ENCODE data around the gene ELOF1.
"Not testable (repeated sequence)": the region's sequence is repeated elsewhere in the genome, so short reads cannot be mapped to it uniquely, and the experiment has no call there.

ELOF1 gene

DNA sequence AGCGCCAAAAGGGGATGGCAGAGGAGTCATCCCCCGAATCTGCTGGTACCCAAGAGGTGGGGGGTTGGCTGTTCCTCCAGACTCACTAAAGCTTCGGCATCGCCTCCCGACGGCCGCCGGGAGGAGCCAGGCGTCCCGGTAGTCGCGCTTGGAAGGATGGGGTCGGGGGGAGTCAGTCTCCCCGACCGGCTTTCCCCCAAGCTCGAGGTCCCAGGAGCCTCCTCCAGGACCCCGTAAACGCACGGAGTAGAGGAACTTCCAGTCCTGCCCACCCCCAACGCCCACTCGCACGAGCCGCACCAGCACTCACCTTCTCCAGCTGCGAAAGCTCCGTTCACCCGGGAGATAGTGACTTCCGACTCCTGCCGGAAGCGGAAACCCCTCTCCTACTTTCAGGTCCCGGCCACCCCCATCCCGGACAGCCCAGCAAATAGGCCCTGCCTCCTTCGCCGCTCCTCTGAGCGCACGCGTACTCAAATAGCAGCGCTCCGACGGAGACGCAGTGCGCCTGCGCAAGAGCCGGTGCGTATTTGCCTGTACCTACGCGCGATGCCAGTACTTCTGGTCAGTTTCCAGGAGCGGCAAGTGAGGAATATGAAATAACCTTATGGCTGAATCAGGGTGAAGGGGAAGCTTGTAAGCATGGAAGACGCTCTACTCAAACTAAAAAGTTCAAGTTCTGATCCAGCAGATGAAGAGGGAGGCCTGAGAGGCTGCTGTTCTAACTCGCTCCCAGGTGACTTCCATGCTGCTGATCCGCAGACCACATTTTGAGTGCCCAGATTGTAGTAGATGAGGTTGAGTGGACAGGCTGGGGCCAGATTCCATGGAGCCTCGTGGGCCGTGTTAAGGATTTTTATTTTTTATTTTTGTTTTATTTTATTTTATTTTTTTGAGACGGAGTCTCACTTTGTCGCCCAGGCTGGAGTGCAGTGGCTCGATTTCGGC, at the start of gene ELOF1:
Gene ELOF1, minus strand, starts transcription at position 350 of the 948 bp plus-strand sequence. CDS start 4,883 bp downstream, outside the sequence.
- DNase-seq, result peak; percentile 92

GRCh38 chr19:11606484-11606883, 47.5 kb upstream of the ELOF1 start:
- no peak for DNase-seq

DNA sequence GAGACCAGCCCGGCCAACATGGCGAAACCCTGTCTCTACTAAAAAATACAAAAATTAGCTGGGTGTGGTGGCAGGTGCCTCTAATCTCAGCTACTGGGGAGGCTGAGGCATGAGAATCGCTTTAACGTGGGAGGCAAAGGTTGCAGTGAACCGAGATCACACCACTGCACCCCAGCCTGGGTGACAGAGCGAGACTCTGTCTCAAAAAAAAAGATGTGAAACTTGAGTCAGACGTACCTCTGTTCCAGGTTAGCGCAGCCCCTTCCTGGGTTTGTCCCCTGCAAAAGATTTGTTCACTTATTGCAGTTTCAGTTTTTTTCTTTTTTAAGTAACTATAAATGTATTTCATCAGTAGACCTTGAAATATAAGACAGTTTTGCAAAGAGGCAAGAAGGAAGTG, 40.7 kb upstream of the ELOF1 start:
- DNase-seq, result not testable (repeated sequence)

- no peak for DNase-seq
These were observed 39.7 kb upstream of the ELOF1 start for GRCh38 chr19:11598746-11599145.

DNA sequence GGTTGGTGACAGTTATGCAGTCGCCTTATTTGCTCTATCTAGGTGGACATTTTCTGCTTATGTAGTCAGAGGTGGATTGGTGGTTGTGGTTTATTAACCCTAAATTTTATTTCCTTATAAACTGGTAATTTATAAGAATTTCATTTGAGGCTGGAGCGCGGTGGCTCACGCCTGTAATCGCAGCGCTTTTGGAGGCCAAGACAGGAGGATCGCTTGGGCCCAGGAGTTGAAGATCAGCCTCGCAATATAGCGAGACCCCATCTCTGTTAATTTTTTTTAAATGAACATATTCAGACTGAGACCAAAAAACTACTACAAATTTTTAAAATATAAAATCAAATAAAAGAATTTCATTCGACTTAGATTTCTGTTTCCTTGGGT, 39.1 kb upstream of the ELOF1 start:
- DNase-seq, result no peak

DNA sequence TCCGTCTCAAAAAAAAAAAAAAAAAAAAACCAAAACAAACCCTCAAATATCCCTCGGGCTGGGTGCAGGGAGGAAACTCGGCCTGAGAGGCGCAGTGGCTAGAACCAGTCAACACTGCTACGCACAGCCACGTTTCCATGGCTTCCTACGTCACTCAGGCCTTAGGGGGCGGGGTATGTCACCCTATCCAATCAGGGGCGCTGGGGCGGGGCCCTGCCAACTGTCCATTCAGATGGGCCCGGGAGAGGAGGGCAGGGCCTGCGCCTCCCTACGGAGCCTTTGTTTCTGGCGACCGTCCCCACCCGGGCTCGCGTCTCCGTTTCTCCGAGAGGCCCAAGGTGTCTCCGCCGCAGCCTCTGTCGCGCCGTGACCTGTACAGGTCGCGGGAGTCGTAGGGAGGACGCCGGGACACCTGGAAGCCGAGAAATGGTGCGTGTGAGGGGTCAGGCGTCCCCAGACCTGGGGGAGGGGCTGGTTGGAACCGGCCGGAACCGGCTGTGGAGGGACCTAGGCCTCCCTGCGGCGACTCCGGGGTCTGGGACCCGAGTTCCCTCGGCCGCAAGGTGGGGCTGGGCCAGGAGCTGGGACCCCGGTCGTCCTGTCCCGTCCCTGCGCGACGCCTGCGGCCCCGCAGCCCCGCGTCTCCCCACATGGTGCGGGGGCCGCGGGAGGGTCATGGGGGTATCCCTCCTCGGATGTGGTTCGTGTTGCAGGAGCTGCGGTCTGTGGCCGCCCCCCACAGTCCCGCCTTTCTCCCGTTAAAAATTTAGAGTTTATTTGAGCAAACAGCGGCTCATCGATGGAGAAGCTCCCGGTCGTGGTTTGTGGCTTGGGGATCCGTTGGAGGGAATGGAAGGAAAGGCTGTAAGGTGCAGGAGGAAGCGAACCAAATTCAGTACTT, 38.4 kb upstream of the ELOF1 start, which contains the start of gene ZNF627:
Gene ZNF627, plus strand, starts transcription at position 282 of the 901 bp plus-strand sequence. Its CDS starts 145 bp downstream, at position 427.
- DNase-seq, result peak; percentile 93

DNA sequence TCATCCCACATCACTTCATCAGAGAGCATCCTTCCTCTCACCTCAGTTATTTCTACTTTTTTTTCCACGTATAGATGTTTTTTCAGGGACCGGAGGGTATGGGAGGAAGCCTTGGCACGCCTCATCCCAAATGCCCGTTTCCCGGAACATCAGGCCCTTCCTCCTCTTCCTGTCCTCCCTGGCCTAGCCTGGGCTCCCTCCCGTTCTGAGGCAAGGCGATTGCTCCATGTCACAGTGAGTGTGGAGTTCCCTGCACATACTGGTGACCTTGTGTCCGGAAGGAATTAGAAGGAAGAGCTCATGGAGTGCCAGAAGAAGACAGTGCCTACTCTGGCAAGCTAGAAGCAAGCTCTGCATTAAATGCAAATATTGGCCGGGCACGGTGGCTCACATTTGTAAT, 37.1 kb upstream of the ELOF1 start:
- no peak for DNase-seq

- no peak for DNase-seq
These were observed 35.1 kb upstream of the ELOF1 start for GRCh38 chr19:11594084-11594483.

- DNase-seq, result no peak
These were observed 29.1 kb upstream of the ELOF1 start for GRCh38 chr19:11587975-11588631.

DNA sequence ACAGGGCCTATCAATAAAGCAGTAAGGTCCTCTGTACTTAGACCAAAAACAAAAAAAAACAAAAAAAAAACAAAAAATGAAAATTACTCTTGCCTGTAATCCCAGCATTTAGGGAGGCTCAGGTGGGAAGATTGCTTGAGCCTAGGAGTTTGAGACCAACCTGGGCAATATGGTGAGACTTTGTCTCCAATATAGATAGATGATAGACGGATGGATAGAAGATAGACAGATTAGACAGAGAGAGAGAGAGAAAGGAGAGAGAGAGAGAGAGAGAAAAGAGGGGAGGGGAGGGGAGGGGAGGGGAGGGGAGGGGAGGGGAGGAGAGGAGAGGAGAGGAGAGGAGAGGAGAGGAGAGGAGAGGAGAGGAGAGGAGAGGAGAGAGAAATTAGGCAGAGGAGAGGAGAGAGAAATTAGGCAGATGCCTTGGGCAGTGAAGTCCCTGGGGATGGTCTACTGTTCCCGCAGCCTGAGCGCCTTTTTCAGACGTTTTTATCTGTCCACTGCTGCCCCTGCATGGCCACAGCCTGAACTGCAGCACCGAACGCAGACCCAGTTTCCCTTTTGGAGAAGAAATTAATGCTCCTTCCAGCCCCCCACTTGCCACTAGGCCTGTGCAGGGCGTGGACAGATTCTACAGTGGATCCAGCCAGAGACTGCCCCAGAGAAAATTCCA, 28.4 kb upstream of the ELOF1 start:
- peak; percentile 56 for DNase-seq

DNA sequence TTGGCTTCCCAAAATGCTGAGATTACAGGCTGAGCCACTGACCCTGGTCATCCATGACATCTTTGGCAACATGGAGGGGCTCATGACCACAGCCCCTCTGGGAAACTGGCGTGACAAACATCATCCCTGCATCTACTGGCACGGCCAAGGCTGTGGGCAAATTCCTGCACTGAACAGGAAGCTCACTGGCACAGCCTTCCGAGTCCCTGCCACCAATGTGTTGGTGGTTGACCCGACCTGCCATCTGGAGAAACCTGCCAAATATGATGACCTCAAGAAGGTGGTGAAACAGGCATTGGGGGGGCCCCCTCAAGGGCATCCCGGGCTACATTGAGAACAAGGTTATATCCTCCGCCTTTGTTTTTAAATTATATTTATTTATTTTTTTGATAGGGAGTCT, 27.3 kb upstream of the ELOF1 start:
- no peak for DNase-seq

DNA sequence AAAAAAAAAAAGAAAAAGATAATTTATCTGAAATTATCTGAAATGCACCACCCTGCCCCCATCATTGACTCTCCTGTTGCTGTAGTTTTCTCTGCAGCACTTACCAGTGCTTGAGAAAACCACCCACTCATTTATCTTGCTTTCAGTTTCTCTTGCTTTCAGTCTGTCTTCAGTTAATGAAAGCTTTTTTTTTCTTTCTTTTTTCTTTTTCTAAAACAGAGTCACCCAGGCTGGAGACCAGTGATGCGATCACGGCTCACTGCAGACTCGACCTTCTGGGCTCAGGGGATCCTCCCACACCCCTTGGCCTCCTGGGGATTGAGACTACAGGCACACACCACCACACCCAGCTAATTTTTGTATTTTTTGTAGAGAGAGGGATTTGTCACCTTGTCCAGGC, 22.7 kb upstream of the ELOF1 start:
- no peak for DNase-seq

DNA sequence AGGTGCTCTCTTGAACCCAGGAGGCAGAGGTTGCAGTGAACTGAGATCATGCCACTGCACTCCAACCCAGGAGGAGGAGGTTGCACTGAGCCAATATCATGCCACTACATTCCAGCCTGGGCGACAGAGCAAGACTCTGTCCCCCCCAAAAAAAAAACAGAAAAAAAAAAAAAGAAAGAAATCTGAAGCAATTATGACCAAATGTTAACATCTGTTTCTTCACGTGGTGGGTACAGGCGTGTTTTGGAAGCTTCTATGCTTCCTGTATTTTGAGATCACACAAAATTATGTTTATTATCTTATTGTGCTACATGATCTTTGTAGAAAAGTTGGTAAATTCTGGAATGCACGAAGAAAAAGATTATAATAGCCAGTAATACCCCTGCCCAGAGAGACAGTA, 21.1 kb upstream of the ELOF1 start:
- no peak for DNase-seq

- DNase-seq, result no peak
These were observed 19.5 kb upstream of the ELOF1 start for GRCh38 chr19:11578258-11579142.

DNA sequence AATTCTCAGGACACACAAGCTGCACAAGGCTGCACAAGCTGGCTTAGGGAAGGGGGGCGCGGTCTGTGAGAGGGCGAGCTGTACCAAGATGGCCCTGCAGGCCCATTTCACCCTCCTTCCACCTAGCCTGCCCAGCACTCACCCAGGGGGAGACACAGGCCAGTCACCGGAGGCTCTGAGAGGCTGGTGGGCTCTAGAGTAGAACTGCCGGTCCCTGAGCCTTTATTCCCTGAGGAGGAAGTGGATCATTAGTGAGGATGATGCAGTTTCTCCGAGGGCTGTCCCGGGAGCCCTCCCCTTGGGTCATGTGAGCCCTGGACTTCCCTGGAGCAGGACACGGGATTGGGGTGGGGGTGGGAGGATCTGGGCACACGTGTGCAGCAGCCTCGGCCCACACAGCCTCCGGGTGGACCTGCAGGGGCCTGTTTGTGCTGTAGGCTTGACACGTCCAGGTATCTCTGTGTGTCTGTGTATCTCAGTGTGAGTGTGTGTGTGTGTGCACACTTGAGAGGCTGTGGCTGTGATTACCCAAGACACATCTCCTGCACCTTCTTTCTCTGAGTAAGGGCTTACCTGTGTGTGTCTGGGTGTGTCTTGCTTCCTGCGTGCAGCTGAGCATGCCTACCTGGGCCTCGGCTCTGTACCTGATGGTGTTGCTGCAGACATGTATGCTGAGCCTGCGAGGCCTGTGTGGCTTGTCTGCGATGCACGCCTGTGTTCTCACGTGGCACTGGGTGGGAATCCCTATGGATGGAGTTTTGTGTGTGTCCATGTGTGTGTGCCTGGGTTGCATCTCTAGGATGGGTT, 18.6 kb upstream of the ELOF1 start, which contains the start of gene ACP5:
Gene ACP5, minus strand, starts transcription at position 195 of the 807 bp plus-strand sequence. CDS start 328 bp downstream, outside the sequence.
- no peak for DNase-seq

DNA sequence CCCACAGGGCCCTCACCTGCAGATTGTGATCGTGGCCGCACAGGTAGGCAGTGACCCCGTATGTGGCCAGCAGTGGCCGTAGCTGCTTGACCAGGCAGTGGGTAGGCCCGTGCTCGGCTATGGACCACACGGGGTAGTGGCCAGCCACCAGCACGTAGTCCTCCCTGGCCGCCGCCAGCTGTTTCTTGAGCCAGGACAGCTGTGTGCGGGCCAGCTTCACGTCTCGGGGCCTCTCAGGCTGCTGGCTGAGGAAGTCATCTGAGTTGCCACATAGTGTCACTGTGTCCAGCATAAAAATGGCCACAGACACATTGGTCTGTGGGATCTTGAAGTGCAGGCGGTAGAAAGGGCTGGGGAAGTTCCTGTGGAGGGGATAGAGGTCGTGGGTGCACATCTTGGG, 17.2 kb upstream of the ELOF1 start:
- no peak for DNase-seq

- no peak for DNase-seq
These were observed 15.7 kb upstream of the ELOF1 start for GRCh38 chr19:11574689-11575088.

DNA sequence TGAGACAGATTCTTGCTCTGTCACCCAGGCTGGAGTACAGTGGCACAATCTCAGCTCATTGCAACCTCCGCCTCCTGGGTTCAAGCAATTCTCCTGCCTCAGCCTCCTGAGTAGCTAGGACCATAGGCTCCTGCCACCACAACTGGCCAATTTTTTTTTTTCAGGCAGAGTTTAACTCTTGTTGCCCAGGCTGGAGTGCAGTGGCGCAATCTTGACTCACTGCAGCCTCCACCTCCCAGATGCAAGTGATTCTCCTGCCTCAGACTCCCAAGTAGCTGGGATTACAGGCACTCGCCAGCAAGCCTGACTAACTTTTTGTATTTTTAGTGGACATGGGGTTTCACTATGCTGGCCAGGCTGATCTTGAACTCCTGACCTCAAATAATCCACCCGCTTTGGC, 14.7 kb upstream of the ELOF1 start:
- not testable (repeated sequence) for DNase-seq

DNA sequence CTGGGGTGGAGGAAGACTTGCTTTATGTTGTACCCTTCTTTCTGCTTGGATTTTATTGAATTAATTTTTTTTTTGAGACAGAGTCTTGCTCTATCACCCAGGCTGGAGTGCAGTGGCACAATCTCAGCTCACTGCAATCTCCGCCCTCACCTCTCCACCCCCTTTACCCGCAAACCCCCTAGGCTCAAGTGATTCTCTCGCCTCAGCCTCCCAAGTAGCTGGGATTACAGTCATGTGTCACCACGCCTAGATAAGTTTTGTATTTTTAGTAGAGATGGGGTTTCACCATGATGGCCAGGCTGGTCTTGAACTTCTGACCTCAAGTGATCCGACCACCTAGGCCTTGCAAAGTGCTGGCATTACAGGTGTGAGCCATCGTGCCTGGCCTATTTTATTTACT, 14.3 kb upstream of the ELOF1 start:
- DNase-seq, result not testable (repeated sequence)

GRCh38 chr19:11570039-11570462, 11.0 kb upstream of the ELOF1 start:
- DNase-seq, result no peak

Data from GF-D8 (cell line).